ENCODE results near the gene IFITM10. TPM values are rescaled to one million over a fixed set of nuclear protein-coding genes. Genes with fewer than 3 reads are reported as not detected.
"Not testable (repeated sequence)": the region's sequence is repeated elsewhere in the genome, so short reads cannot be mapped to it uniquely, and the experiment has no call there.

Gene IFITM10
- total RNA-seq, 4 donors from 2014 or later = 0.79 to 2.3 (median 1.6) TPM

DNA sequence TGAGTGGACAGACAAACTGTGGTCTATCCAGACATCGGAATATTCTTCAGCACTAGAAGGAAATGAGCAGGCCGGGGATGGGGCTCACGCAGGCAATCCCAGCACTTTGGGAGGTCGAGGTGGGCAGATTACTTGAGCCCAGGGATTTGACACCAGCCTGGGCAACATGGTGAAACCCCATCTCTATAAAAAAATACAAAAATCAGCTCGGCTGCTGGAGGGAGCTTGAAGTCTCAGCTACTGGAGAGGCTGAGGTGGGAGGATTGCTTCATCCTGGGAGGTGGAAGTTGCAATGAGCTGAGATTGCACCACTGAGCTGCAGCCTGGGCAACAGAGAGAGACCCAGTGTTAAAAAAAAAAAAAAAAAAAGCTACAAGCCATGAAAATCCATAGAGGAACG lies 21.3 kb upstream of the IFITM10 start:
- DNase-seq (ENCODE audit: low spot score) (no peak), ATAC-seq (ENCODE audit: low FRiP score) (peak; percentile 53)
- no peak for TF ChIP-seq CTCF (IDR thresholded peaks at IDR 0.05)

- ATAC-seq (ENCODE audit: low FRiP score) (no peak), DNase-seq (ENCODE audit: low spot score) (no peak)
- no peak for TF ChIP-seq CTCF (IDR thresholded peaks at IDR 0.05)
Measured at GRCh38 chr11:1771273-1771672, 20.9 kb upstream of the IFITM10 start.

GRCh38 chr11:1770528-1770927 lies 20.1 kb upstream of the IFITM10 start:
- no peak for TF ChIP-seq CTCF (IDR thresholded peaks at IDR 0.05)
- DNase-seq (ENCODE audit: low spot score) = no peak
- ATAC-seq (ENCODE audit: low FRiP score) = no peak

DNA sequence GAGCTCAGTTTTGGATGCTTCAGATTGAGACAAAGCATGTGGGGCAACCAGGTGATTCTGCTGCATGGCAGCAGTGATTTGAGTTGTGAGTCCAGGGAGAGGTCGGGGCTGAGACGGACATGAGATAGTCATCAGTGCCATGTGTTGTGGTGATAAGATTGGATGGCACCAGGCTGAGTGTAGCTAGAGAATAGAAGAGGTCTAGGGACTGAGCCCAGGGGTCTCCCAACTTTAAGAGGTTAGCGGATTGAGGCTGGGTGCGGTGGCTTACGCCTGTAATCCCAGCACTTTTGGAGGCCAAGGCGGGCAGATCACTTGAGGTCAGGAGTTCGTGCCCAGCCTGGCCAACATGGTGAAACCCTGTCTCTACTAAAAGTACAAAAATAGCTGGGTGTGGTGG lies 19.7 kb upstream of the IFITM10 start:
- ATAC-seq (ENCODE audit: low FRiP score) (no peak), DNase-seq (ENCODE audit: low spot score) (no peak)
- TF ChIP-seq CTCF (IDR thresholded peaks at IDR 0.05) = no peak

DNA sequence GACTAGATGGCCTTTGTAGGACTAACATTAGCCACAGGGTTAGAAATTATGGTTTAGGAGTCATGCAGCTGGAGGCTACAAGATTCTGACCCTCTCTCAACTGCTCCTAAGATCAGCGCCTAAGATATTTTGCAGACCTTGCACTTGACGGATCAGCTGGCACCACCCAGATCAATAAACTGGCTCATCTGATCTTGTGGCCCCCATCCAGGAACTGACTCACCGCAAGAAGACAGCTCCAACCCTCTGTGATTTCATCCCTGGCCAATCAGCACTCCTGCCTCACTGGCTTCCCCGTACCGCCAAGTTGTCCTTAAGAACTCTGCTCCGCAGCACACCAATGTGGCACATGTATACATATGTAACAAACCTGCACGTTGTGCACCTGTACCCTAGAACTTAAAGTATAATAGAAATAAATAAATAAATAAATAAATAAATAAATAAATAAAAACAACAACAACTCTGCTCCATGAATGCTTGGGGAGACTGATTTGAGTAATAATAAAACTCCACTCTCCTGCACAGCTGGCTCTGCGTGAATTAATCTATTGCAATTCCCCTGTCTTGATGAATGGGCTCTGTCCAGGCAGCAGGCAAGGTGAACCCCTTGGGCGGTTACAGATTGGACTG lies 19.0 kb upstream of the IFITM10 start:
- ATAC-seq (ENCODE audit: low FRiP score); DNase-seq (ENCODE audit: low spot score): not testable (repeated sequence)

- DNase-seq (ENCODE audit: low spot score) (no peak), ATAC-seq (ENCODE audit: low FRiP score) (no peak)
- no peak for TF ChIP-seq CTCF (IDR thresholded peaks at IDR 0.05)
Measured at GRCh38 chr11:1768141-1768469, 17.7 kb upstream of the IFITM10 start.

DNA sequence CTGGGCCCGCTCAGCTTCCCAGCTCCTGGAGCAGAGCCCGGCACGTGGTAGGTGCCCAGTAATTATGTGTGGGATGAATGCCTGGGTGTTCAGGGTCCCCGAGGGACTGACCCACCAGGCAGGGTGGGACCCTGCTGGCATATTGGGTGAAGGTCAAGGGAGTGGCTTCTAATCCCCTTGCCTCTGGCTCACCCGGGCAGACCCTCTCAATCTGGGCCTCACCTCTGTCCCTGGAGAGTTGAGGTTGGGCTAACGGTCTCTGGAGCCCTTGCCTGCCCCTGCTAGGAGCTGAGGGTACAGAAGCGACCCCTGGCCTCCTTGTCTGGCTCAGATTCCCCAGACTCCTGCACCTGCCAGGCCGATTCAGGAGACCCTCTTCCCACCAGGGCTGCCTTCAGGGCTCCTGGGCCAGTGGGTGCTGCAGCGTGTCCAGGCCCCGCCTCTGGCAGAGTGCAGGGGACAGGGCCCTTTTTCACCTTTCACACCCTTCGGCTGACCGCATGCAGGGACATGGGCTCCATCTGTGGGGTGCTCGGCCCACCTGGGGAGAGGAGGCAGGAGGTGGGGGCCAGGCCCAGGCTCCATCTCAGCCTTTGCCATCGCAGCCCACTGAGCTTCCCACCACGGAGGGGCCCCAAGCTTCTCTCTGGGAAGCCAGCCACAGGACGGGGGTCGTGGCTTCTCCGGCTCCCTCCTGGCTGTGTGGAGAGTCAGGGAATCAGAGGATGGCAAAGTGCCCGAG lies 17.2 kb upstream of the IFITM10 start:
- no peak for DNase-seq (ENCODE audit: low spot score)
- no peak for ATAC-seq (ENCODE audit: low FRiP score)
- no peak for TF ChIP-seq CTCF (IDR thresholded peaks at IDR 0.05)
